ENCODE results near the gene ADGRL4. TPM values are rescaled to one million over a fixed set of nuclear protein-coding genes. Genes with fewer than 3 reads are reported as not detected.

ADGRL4 gene
- total and polyA plus RNA-seq, 2 donors (not counting 3 experiments of a cell fraction or from before 2014, with no cell fraction given) = 140 to 143 TPM

GRCh38 chr1:78950826-78951225, 55.7 kb downstream of the ADGRL4 start:
- POLR2A ChIA-PET = no interaction called here
- Histone ChIP-seq H3K9me1 (replicated peaks; ENCODE audit: control insufficient read depth, extremely low read depth, insufficient read depth, low read length) (no peaks in the 10 kb centered on the region), H3K4me2 (ENCODE audit: insufficient read depth, low read length) (no peak overlapping the region), H3K27ac (ENCODE audit: insufficient read depth, low read depth, low read length) (no peak overlapping the region), H3K27me3 (ENCODE audit: control insufficient read depth in 2 of 2, insufficient read depth in 2 of 2, low read length in 2 of 2) (no peaks in the 10 kb centered on the region), H3K36me3 (ENCODE audit: control insufficient read depth in 2 of 2, extremely low read depth in 1 of 2, insufficient read depth in 2 of 2, low read length in 2 of 2) (peaks cover 0 to 3% of the 10 kb centered on the region in 2 experiments), H3K4me3 (replicated peaks in 1 of 3; ENCODE audit: insufficient read depth in 1 of 3, low read depth in 1 of 3, low read length in 3 of 3) (no peak overlapping the region), H3K9me3 (replicated peaks; ENCODE audit: control insufficient read depth, insufficient read depth, low read length) (no peaks in the 10 kb centered on the region), H3K9ac (replicated peaks; ENCODE audit: extremely low read depth, insufficient read depth, low read length) (no peak overlapping the region), H3K79me2 (ENCODE audit: control insufficient read depth, insufficient read depth, low read length) (peaks cover 40% of the 10 kb centered on the region), H3K4me1 (ENCODE audit: control insufficient read depth, extremely low read depth, insufficient read depth, low read length) (peaks cover 2% of the 10 kb centered on the region), H4K20me1 (replicated peaks; ENCODE audit: control insufficient read depth, extremely low read depth, insufficient read depth, low read length) (no peaks in the 10 kb centered on the region), H2AFZ (ENCODE audit: low read depth, low read length) (no peak overlapping the region)
- dilution Hi-C loops (cut with MboI; ENCODE audit: extremely low pct_ligation_motif_present, low sequenced_read_pairs) = no loop called here
- intact Hi-C loops (cut with micrococcal nuclease) = no loop called here
- no peak for DNase-seq (ENCODE audit: low read depth, low spot score)
- BruUV-seq (replicated peaks) = no TSS peak
- TF ChIP-seq POLR2A (IDR thresholded peaks at IDR 0.05; ENCODE audit: low read depth, low read length) = no peak
- TF ChIP-seq MYC (IDR thresholded peaks at IDR 0.05; ENCODE audit: low read depth, low read length) = no peak
- TF ChIP-seq JUN (IDR thresholded peaks at IDR 0.05; ENCODE audit: borderline replicate concordance, insufficient read depth, insufficient read length, low read depth) = no peak
- no peak for TF ChIP-seq EZH2 (IDR thresholded peaks at IDR 0.05; ENCODE audit: borderline replicate concordance, low read depth, low read length, severe bottlenecking)
- TF ChIP-seq CTCF (IDR thresholded peaks at IDR 0.05; ENCODE audit: extremely low read depth in 1 of 2, insufficient read depth in 1 of 2, low read depth in 1 of 2, low read length in 2 of 2) = no peak
- TF ChIP-seq POLR2AphosphoS5 (IDR thresholded peaks at IDR 0.05; ENCODE audit: insufficient read depth, low read depth, low read length) = no peak
- TF ChIP-seq FOS (IDR thresholded peaks at IDR 0.05; ENCODE audit: borderline replicate concordance, insufficient read depth, low read length) = no peak
- TF ChIP-seq GATA2 (IDR thresholded peaks at IDR 0.05; ENCODE audit: insufficient read depth, insufficient read length, low read depth, low read length) = no peak
- no peak for TF ChIP-seq MAX (IDR thresholded peaks at IDR 0.05; ENCODE audit: insufficient read depth, insufficient read length)
- CTCF ChIA-PET = no interaction called here
- FAIRE-seq = no peak
